Activated naive CD4-positive, alpha-beta T cell treated with anti-CD3 and anti-CD28 coated beads for 36 hours (primary cell): ENCODE measurements around the gene RBM6. TPM values are rescaled to one million over a fixed set of nuclear protein-coding genes. Genes with fewer than 3 reads are reported as not detected.
"Not testable (repeated sequence)": the region's sequence is repeated elsewhere in the genome, so short reads cannot be mapped to it uniquely, and the experiment has no call there.

Experiments used
- CTCF ChIA-PET: fragments of 350-600 bp; sonication (Branson Sonifier 250); formaldehyde crosslinking; loops from one replicate; lab custom pipeline; 2021; ENCODE audit warnings: antibody characterized with exemption; lab: Charles Lee
- DNase-seq: peaks from one replicate; pipeline ENCODE4 v3.0.0-alpha.2; 2020
- H3K27ac Mint-ChIP-seq: one replicate; pipeline ENCODE4 v1.8.0; 2021; ENCODE audit warnings: mild to moderate bottlenecking, mixed read lengths
- H3K27me3 Mint-ChIP-seq: one replicate; pipeline ENCODE4 v1.8.0; 2021; ENCODE audit warnings: low read depth, mixed read lengths
- H3K36me3 Mint-ChIP-seq: one replicate; pipeline ENCODE4 v1.8.0; 2021; ENCODE audit warnings: low read depth, mixed read lengths
- H3K4me1 Mint-ChIP-seq: one replicate; pipeline ENCODE4 v1.8.0; 2021; ENCODE audit warnings: low read depth, mixed read lengths
- H3K4me3 Mint-ChIP-seq: one replicate; pipeline ENCODE4 v1.8.0; 2021; ENCODE audit warnings: mild to moderate bottlenecking, moderate library complexity, mixed read lengths
- H3K9me3 Mint-ChIP-seq: one replicate; pipeline ENCODE4 v1.8.0; 2021; ENCODE audit warnings: mixed read lengths
- intact Hi-C: fragments of 100-400 bp; cut with micrococcal nuclease; formaldehyde crosslinking; loops from one replicate; pipeline ENCODE4 v1.15.1; 2023
- total RNA-seq, 2 experiments: library from RNA; stranded (reverse); gene quantifications; one replicate each; pipeline ENCODE4 v1.2.3, GENCODE V29; 2021

The RBM6 gene
- total RNA-seq, 2 experiments from 2014 or later, result 89.1 to 98.2 TPM

- H3K9me3 Mint-ChIP-seq, result no peaks in the 10 kb centered on the region
- peaks cover 16% of the 10 kb centered on the region for H3K4me1 Mint-ChIP-seq
- intact Hi-C loops, result no loop called here
- CTCF ChIA-PET, result interaction anchor here (0.6 kb wide), 1 partner anchor 110 kb away, joined by 3 read pairs; no protein-coding TSS in a partner anchor
- no peak overlapping the region for H3K4me3 Mint-ChIP-seq
- peaks cover 14% of the 10 kb centered on the region for H3K36me3 Mint-ChIP-seq
- no peak overlapping the region for H3K27ac Mint-ChIP-seq
- no peaks in the 10 kb centered on the region for H3K27me3 Mint-ChIP-seq
- DNase-seq, result no peak
Measured at GRCh38 chr3:49996016-49996415, 56.1 kb downstream of the RBM6 start.

DNA sequence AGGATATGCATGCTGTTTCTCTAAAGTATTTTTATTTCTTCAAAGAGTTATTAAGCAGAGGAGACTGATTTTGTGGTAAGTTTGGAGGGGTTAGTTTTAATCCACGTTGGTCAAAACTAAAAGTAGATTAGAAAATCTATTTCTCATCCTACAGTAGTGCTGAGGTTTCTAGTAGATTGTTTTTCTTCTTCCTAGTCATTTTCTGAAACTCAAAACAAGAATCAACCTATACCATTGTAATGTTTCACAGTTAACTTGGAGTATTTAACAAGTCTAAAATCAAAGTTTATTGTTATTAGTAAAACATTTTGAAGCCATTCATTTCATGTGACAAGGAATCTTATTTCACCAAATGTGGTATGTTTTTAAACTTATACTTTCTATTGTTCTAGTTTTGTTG lies 57.9 kb downstream of the RBM6 start:
- no peak for DNase-seq
- CTCF ChIA-PET, result no interaction called here
- no peaks in the 10 kb centered on the region for H3K27me3 Mint-ChIP-seq
- no peak overlapping the region for H3K27ac Mint-ChIP-seq
- intact Hi-C loops, result no loop called here
- H3K9me3 Mint-ChIP-seq, result no peaks in the 10 kb centered on the region
- peaks cover 17% of the 10 kb centered on the region for H3K36me3 Mint-ChIP-seq
- H3K4me3 Mint-ChIP-seq, result no peak overlapping the region
- H3K4me1 Mint-ChIP-seq, result peaks cover 16% of the 10 kb centered on the region

GRCh38 chr3:49998326-49998725 lies 58.4 kb downstream of the RBM6 start:
- Mint-ChIP-seq H3K9me3 (no peaks in the 10 kb centered on the region), H3K36me3 (peaks cover 19% of the 10 kb centered on the region), H3K4me1 (peaks cover 16% of the 10 kb centered on the region), H3K27ac (no peak overlapping the region), H3K4me3 (no peak overlapping the region), H3K27me3 (no peaks in the 10 kb centered on the region)
- DNase-seq, result no peak
- CTCF ChIA-PET, result interaction anchor here (0.6 kb wide), 1 partner anchor 1010 kb away, joined by 4 read pairs; no protein-coding TSS in a partner anchor
- intact Hi-C loops, result no loop called here

DNA sequence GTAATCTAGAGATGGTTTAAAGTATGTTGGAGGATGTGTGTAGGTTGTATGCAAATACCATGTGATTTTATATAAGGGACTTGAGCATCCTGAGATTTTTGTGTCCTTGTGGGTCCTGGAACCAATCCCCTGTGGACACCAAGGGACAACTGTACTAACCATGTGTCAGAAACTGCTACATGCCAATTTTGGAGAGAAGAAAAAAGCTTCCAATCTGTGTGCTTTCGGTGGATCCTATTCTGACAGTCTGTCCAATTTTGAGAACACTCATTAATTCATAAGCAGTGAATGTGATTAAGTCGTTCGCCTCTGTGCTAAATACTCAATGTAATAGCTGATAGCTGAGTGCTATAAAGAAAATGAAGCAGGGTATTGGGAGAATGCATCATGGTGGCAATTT lies 61.6 kb downstream of the RBM6 start:
- H3K36me3 Mint-ChIP-seq, result peaks cover 25% of the 10 kb centered on the region
- intact Hi-C loops, result no loop called here
- no peaks in the 10 kb centered on the region for H3K9me3 Mint-ChIP-seq
- no peaks in the 10 kb centered on the region for H3K27me3 Mint-ChIP-seq
- no peak for DNase-seq
- peaks cover 14% of the 10 kb centered on the region for H3K4me1 Mint-ChIP-seq
- no peak overlapping the region for H3K4me3 Mint-ChIP-seq
- CTCF ChIA-PET, result no interaction called here
- no peak overlapping the region for H3K27ac Mint-ChIP-seq

GRCh38 chr3:50003216-50003615 lies 63.3 kb downstream of the RBM6 start:
- Mint-ChIP-seq H3K4me3 (no peak overlapping the region), H3K27me3 (no peaks in the 10 kb centered on the region), H3K36me3 (peaks cover 27% of the 10 kb centered on the region), H3K4me1 (peaks cover 6% of the 10 kb centered on the region), H3K27ac (no peak overlapping the region), H3K9me3 (no peaks in the 10 kb centered on the region)
- intact Hi-C loops, result no loop called here
- no peak for DNase-seq
- CTCF ChIA-PET, result no interaction called here

DNA sequence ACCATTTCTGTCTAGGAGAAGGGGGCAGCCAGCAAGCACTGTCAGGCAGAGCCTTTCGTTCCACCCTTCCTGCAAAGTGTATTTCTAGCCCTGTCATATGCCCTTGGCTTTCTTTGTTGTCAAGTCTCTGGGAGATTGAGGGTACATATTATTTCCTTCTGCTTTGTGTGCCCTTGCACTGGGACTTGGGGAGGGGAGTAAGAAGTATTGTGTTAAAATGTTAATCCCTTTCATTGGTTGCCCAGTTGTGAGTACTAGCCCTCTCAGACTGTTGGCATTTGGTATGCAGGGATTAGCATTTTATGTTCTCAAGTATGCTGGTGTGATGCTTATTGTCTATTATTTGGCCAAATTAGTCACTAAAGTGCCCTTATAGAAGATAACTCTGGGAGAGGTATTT lies 63.9 kb downstream of the RBM6 start:
- H3K4me3 Mint-ChIP-seq, result no peak overlapping the region
- CTCF ChIA-PET, result no interaction called here
- DNase-seq, result no peak
- no peaks in the 10 kb centered on the region for H3K27me3 Mint-ChIP-seq
- H3K4me1 Mint-ChIP-seq, result no peaks in the 10 kb centered on the region
- intact Hi-C loops, result no loop called here
- H3K27ac Mint-ChIP-seq, result peak overlapping the region; percentile 1
- H3K9me3 Mint-ChIP-seq, result no peaks in the 10 kb centered on the region
- H3K36me3 Mint-ChIP-seq, result peaks cover 27% of the 10 kb centered on the region

- H3K27ac Mint-ChIP-seq, result no peak overlapping the region
- CTCF ChIA-PET, result interaction anchor here (0.6 kb wide), 1 partner anchor 19 kb away, joined by 3 read pairs; no protein-coding TSS in a partner anchor
- intact Hi-C loops, result no loop called here
- H3K36me3 Mint-ChIP-seq, result peaks cover 14% of the 10 kb centered on the region
- no peaks in the 10 kb centered on the region for H3K4me1 Mint-ChIP-seq
- H3K4me3 Mint-ChIP-seq, result no peak overlapping the region
- no peaks in the 10 kb centered on the region for H3K27me3 Mint-ChIP-seq
- H3K9me3 Mint-ChIP-seq, result no peaks in the 10 kb centered on the region
- no peak for DNase-seq
Measured at GRCh38 chr3:50008931-50009330, 69.0 kb downstream of the RBM6 start.

GRCh38 chr3:50010959-50011358 lies 71.0 kb downstream of the RBM6 start:
- H3K27ac Mint-ChIP-seq, result no peak overlapping the region
- no peaks in the 10 kb centered on the region for H3K9me3 Mint-ChIP-seq
- H3K4me1 Mint-ChIP-seq, result peaks cover 2% of the 10 kb centered on the region
- CTCF ChIA-PET, result interaction anchor here (0.6 to 0.9 kb wide), 2 partner anchors 19 to 236 kb away, joined by 3 to 4 read pairs; no protein-coding TSS in a partner anchor
- peaks cover 13% of the 10 kb centered on the region for H3K36me3 Mint-ChIP-seq
- DNase-seq, result no peak
- no peaks in the 10 kb centered on the region for H3K27me3 Mint-ChIP-seq
- intact Hi-C loops, result no loop called here
- no peak overlapping the region for H3K4me3 Mint-ChIP-seq

- intact Hi-C loops, result no loop called here
- H3K36me3 Mint-ChIP-seq, result peaks cover 24% of the 10 kb centered on the region
- H3K4me3 Mint-ChIP-seq, result no peak overlapping the region
- no peaks in the 10 kb centered on the region for H3K9me3 Mint-ChIP-seq
- peaks cover 5% of the 10 kb centered on the region for H3K4me1 Mint-ChIP-seq
- CTCF ChIA-PET, result no interaction called here
- no peak overlapping the region for H3K27ac Mint-ChIP-seq
- DNase-seq, result no peak
- H3K27me3 Mint-ChIP-seq, result no peaks in the 10 kb centered on the region
Measured at GRCh38 chr3:50015918-50016317, 76.0 kb downstream of the RBM6 start.

- Mint-ChIP-seq H3K36me3 (peaks cover 16% of the 10 kb centered on the region), H3K27ac (no peak overlapping the region), H3K9me3 (no peaks in the 10 kb centered on the region), H3K4me3 (no peak overlapping the region), H3K27me3 (no peaks in the 10 kb centered on the region), H3K4me1 (no peaks in the 10 kb centered on the region)
- CTCF ChIA-PET, result no interaction called here
- intact Hi-C loops, result no loop called here
- no peak for DNase-seq
Measured at GRCh38 chr3:50028346-50028745, 88.4 kb downstream of the RBM6 start.

- CTCF ChIA-PET, H3K4me1 Mint-ChIP-seq, H3K9me3 Mint-ChIP-seq, intact Hi-C loops, H3K27me3 Mint-ChIP-seq, H3K4me3 Mint-ChIP-seq, H3K27ac Mint-ChIP-seq, DNase-seq: not testable (repeated sequence)
- peaks cover 20% of the 10 kb centered on the region for H3K36me3 Mint-ChIP-seq
Measured at GRCh38 chr3:50031201-50031600, 91.3 kb downstream of the RBM6 start.

GRCh38 chr3:50044976-50045375 lies 105.0 kb downstream of the RBM6 start:
- H3K9me3 Mint-ChIP-seq, result no peaks in the 10 kb centered on the region
- CTCF ChIA-PET, result no interaction called here
- peak; percentile 20 for DNase-seq
- peaks cover 3% of the 10 kb centered on the region for H3K36me3 Mint-ChIP-seq
- no peak overlapping the region for H3K4me3 Mint-ChIP-seq
- no peaks in the 10 kb centered on the region for H3K27me3 Mint-ChIP-seq
- H3K4me1 Mint-ChIP-seq, result peaks cover 12% of the 10 kb centered on the region
- H3K27ac Mint-ChIP-seq, result peak overlapping the region; percentile 14
- intact Hi-C loops, result no loop called here

DNA sequence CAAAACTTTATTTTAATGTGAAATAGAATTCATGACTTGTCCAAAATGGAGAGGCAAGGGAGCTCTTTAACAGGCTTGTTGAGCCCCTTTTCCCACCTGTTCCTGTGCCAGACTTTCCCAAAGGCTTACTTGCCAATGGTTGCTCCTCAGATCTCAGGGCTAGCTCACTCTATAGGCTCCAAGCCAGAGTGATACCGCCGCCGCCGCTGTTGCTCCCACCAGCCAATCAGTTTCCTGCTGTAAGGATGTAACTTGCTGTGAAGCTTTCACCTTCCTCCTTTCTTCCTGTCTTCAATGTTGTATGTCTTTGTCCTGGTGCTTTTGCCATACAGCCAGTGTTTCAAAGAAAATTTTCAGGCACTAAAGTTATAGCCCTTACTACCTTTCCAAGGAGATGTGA lies 107.5 kb downstream of the RBM6 start:
- CTCF ChIA-PET, result interaction anchor here (0.8 kb wide), 1 partner anchor 73 kb away, joined by 3 read pairs; no protein-coding TSS in a partner anchor
- H3K36me3 Mint-ChIP-seq, result peaks cover 9% of the 10 kb centered on the region

More for the DNA sequence above, 107.5 kb downstream of the RBM6 start:
- Mint-ChIP-seq H3K4me3 (no peak overlapping the region), H3K4me1 (peaks cover 12% of the 10 kb centered on the region), H3K27ac (no peak overlapping the region), H3K9me3 (no peaks in the 10 kb centered on the region), H3K27me3 (no peaks in the 10 kb centered on the region)
- DNase-seq, result no peak
- intact Hi-C loops, result no loop called here
